ENCODE measurements around the gene SLC48A1.

Gene SLC48A1

DNA sequence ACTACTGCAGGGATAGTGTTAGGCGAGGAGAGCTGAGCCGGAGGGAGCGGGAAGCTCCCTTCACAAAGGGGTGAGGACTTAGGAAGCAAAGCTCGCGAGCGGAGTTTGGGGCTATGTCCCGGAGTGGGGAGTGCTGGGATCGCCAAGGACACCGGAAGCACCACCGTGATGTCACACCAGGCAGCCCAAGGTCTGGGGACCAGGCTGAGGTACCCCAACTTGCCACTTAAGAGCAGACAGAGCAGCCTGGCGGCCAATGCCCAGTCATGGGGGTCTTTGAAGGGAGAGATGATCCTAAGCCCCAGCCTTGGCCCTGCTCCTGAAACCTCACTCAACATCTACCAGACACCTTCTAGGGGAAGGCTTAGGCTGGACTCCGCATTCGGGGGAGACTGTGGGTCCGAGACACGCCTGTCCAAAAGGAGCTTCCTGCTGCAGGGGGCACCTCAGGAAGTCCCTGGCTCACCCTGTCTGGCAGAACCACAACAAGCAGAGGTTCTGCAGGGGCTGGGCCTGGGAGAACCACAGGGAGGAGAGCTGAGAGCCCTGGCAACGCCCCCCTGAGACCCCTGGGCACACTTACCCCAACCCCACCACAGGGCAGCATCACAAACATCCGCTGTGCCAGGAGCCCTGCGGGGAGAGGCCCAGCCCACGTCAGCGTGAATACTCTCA lies 17.8 kb downstream of the SLC48A1 start:
- no peak for TF ChIP-seq PPARA (CRISPR knock-in tag; IDR thresholded peaks at IDR 0.05; ENCODE audit: borderline replicate concordance)
- TF ChIP-seq, protein P1, sequence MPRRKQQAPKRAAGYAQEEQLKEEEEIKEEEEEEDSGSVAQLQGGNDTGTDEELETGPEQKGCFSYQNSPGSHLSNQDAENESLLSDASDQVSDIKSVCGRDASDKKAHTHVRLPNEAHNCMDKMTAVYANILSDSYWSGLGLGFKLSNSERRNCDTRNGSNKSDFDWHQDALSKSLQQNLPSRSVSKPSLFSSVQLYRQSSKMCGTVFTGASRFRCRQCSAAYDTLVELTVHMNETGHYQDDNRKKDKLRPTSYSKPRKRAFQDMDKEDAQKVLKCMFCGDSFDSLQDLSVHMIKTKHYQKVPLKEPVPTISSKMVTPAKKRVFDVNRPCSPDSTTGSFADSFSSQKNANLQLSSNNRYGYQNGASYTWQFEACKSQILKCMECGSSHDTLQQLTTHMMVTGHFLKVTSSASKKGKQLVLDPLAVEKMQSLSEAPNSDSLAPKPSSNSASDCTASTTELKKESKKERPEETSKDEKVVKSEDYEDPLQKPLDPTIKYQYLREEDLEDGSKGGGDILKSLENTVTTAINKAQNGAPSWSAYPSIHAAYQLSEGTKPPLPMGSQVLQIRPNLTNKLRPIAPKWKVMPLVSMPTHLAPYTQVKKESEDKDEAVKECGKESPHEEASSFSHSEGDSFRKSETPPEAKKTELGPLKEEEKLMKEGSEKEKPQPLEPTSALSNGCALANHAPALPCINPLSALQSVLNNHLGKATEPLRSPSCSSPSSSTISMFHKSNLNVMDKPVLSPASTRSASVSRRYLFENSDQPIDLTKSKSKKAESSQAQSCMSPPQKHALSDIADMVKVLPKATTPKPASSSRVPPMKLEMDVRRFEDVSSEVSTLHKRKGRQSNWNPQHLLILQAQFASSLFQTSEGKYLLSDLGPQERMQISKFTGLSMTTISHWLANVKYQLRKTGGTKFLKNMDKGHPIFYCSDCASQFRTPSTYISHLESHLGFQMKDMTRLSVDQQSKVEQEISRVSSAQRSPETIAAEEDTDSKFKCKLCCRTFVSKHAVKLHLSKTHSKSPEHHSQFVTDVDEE (CRISPR knock-in tag; IDR thresholded peaks at IDR 0.05): no peak
- no peak for TF ChIP-seq ZNF8 (CRISPR knock-in tag; IDR thresholded peaks at IDR 0.05)
- no peak for ATAC-seq

DNA sequence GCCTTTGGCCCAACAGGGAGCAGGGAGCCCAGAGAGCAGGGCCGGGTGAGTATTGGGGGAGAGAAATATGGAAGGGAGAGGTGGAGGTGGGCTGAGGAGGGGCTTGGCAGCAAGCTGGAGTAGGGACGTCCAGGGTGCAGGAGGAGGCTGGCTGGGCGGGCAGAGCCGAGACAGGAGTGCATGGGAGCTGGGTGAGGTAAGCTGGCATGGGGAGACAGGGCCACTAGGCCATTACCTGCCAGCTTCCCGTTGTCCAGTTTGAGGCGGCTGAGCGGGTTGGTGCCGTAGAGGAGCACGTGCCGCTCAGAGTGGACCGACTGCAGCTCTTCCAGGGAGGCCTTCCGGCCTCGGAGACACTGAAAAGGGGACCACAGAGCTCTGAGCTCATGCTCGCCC lies 18.3 kb downstream of the SLC48A1 start:
- ATAC-seq: no peak
- TF ChIP-seq CSDC2 (CRISPR knock-in tag; IDR thresholded peaks at IDR 0.05): no peak
- TF ChIP-seq, protein P1 (CRISPR knock-in tag; IDR thresholded peaks at IDR 0.05): no peak
- TF ChIP-seq ARNTL (CRISPR knock-in tag; IDR thresholded peaks at IDR 0.05; ENCODE audit: borderline replicate concordance, low read depth): no peak
- no peak for TF ChIP-seq SNAI2 (CRISPR knock-in tag; IDR thresholded peaks at IDR 0.05)
- TF ChIP-seq ZNF8 (CRISPR knock-in tag; IDR thresholded peaks at IDR 0.05): no peak
- TF ChIP-seq, protein P2, sequence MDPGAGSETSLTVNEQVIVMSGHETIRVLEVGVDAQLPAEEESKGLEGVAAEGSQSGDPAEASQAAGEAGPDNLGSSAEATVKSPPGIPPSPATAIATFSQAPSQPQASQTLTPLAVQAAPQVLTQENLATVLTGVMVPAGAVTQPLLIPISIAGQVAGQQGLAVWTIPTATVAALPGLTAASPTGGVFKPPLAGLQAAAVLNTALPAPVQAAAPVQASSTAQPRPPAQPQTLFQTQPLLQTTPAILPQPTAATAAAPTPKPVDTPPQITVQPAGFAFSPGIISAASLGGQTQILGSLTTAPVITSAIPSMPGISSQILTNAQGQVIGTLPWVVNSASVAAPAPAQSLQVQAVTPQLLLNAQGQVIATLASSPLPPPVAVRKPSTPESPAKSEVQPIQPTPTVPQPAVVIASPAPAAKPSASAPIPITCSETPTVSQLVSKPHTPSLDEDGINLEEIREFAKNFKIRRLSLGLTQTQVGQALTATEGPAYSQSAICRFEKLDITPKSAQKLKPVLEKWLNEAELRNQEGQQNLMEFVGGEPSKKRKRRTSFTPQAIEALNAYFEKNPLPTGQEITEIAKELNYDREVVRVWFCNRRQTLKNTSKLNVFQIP (CRISPR knock-in tag; IDR thresholded peaks at IDR 0.05; ENCODE audit: borderline replicate concordance, low read depth): no peak
- TF ChIP-seq ESRRG (CRISPR knock-in tag; IDR thresholded peaks at IDR 0.05): no peak
- TF ChIP-seq TCF4 (CRISPR knock-in tag; IDR thresholded peaks at IDR 0.05; ENCODE audit: borderline replicate concordance): no peak
- TF ChIP-seq, protein P3, sequence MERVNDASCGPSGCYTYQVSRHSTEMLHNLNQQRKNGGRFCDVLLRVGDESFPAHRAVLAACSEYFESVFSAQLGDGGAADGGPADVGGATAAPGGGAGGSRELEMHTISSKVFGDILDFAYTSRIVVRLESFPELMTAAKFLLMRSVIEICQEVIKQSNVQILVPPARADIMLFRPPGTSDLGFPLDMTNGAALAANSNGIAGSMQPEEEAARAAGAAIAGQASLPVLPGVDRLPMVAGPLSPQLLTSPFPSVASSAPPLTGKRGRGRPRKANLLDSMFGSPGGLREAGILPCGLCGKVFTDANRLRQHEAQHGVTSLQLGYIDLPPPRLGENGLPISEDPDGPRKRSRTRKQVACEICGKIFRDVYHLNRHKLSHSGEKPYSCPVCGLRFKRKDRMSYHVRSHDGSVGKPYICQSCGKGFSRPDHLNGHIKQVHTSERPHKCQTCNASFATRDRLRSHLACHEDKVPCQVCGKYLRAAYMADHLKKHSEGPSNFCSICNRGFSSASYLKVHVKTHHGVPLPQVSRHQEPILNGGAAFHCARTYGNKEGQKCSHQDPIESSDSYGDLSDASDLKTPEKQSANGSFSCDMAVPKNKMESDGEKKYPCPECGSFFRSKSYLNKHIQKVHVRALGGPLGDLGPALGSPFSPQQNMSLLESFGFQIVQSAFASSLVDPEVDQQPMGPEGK (CRISPR knock-in tag; IDR thresholded peaks at IDR 0.05; ENCODE audit: borderline replicate concordance): no peak
- no peak for TF ChIP-seq ZC3H10 (CRISPR knock-in tag; IDR thresholded peaks at IDR 0.05)
- no peak for TF ChIP-seq PPARA (CRISPR knock-in tag; IDR thresholded peaks at IDR 0.05; ENCODE audit: borderline replicate concordance)

DNA sequence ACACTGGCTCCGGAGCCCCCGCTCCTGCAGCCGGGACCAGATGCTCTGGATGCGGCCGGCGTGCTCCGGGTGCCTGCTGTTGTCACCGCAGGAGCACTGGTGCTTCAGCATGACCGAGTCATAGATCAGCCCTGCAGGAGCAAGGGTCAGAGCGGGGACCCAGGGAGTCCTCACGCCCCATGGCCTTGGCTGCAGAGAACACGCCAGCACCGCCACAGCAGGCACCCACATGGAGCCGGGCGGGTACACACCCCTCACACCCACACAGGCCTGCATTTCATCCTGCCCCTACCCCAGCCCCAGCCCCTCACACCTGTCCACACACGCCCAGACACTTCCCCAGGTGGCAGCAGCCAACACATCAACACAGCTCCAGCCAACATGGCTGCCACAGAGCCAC lies 18.8 kb downstream of the SLC48A1 start:
- ATAC-seq: no peak
- TF ChIP-seq, protein P4, sequence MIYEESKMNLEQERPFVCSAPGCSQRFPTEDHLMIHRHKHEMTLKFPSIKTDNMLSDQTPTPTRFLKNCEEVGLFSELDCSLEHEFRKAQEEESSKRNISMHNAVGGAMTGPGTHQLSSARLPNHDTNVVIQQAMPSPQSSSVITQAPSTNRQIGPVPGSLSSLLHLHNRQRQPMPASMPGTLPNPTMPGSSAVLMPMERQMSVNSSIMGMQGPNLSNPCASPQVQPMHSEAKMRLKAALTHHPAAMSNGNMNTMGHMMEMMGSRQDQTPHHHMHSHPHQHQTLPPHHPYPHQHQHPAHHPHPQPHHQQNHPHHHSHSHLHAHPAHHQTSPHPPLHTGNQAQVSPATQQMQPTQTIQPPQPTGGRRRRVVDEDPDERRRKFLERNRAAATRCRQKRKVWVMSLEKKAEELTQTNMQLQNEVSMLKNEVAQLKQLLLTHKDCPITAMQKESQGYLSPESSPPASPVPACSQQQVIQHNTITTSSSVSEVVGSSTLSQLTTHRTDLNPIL (CRISPR knock-in tag; IDR thresholded peaks at IDR 0.05; ENCODE audit: low read depth): no peak
- TF ChIP-seq TCF4 (CRISPR knock-in tag; IDR thresholded peaks at IDR 0.05; ENCODE audit: borderline replicate concordance) (no peak), BACH2 (CRISPR knock-in tag; IDR thresholded peaks at IDR 0.05; ENCODE audit: borderline replicate concordance) (no peak), ZNF70 (CRISPR knock-in tag; IDR thresholded peaks at IDR 0.05) (no peak), TOX (CRISPR knock-in tag; IDR thresholded peaks at IDR 0.05; ENCODE audit: borderline replicate concordance) (no peak)
- TF ChIP-seq, protein P1 (CRISPR knock-in tag; IDR thresholded peaks at IDR 0.05): no peak
- TF ChIP-seq, protein P3 (CRISPR knock-in tag; IDR thresholded peaks at IDR 0.05; ENCODE audit: borderline replicate concordance): no peak
- TF ChIP-seq, protein P5, sequence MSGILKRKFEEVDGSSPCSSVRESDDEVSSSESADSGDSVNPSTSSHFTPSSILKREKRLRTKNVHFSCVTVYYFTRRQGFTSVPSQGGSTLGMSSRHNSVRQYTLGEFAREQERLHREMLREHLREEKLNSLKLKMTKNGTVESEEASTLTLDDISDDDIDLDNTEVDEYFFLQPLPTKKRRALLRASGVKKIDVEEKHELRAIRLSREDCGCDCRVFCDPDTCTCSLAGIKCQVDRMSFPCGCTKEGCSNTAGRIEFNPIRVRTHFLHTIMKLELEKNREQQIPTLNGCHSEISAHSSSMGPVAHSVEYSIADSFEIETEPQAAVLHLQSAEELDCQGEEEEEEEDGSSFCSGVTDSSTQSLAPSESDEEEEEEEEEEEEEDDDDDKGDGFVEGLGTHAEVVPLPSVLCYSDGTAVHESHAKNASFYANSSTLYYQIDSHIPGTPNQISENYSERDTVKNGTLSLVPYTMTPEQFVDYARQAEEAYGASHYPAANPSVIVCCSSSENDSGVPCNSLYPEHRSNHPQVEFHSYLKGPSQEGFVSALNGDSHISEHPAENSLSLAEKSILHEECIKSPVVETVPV (CRISPR knock-in tag; IDR thresholded peaks at IDR 0.05): no peak
- TF ChIP-seq, protein P2 (CRISPR knock-in tag; IDR thresholded peaks at IDR 0.05; ENCODE audit: borderline replicate concordance, low read depth): no peak

Measured in SK-N-SH treated with all-trans-retinoic acid at 6 μM for 48 hours (cell line).